ENCODE measurements around the gene TMEM86A. TPM values are rescaled to one million over a fixed set of nuclear protein-coding genes. Genes with fewer than 3 reads are reported as not detected.

Gene TMEM86A
- total and polyA plus RNA-seq, 2 of the 13 experiments (the other 11 are each of a cell fraction or from before 2014, with no cell fraction given) = 0.03 to 0.07 TPM

DNA sequence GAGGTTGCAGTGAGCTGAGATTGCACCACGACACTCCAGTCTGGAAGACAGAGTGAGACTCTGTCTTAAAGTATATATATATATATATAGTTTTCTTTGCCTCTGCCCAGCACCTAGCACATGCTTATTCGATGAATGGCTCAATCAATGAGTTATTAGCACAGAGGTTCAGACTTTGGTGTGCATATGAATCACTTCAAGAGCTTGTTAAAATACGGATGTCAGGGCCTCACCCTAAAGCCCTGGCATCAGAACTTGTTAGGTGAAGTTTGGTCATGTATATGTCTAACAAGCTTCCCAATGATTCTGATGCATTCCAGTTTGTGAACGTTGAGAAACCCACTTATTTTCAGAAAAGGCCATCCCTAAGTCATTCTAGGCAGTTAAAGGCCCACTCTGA is 21.8 kb upstream of the TMEM86A start:
- H3K27ac ChIP-seq (ENCODE audit: extremely low read length, insufficient read depth, low read length) = no peak overlapping the region
- intact Hi-C loops (cut with micrococcal nuclease; ENCODE audit: unreplicated experiment) = no loop called here
- no TSS peak for BruUV-seq (replicated peaks)
- H3K9ac ChIP-seq (ENCODE audit: insufficient read depth, low read depth, low read length) = no peak overlapping the region
- no peaks in the 10 kb centered on the region for H3K36me3 ChIP-seq (replicated peaks in 1 of 2; ENCODE audit: control insufficient read depth in 1 of 2, insufficient read depth in 2 of 2, low read length in 2 of 2)
- H3K27me3 ChIP-seq (ENCODE audit: control insufficient read depth in 1 of 2, insufficient read depth in 2 of 2, low read length in 2 of 2) = no peaks in the 10 kb centered on the region; a peak in 1 of 5 replicates
- no peak overlapping the region for H3K4me2 ChIP-seq (ENCODE audit: low read depth, low read length)
- no peak overlapping the region for H2AFZ ChIP-seq (ENCODE audit: low read length)
- H4K20me1 ChIP-seq (ENCODE audit: insufficient read depth, low read length) = no peaks in the 10 kb centered on the region
- in situ Hi-C loops (cut with HindIII; ENCODE audit: extremely low pct_ligation_motif_present, low pct_unique_long_range_greater_than_20kb) = no loop called here
- FAIRE-seq = no peak
- peaks cover 16% of the 10 kb centered on the region for H3K4me1 ChIP-seq (ENCODE audit: insufficient read depth, low read length)
- WGBS (ENCODE audit: low lambda C conversion rate) = 32% methylated on average over 4 of the region's 4 CpGs
- ChIA-PET CTCF (ENCODE audit: low intra/inter-chr PET ratio, low total read pairs) (no interaction called here), POLR2A (no interaction called here)
- TF ChIP-seq, protein P1, sequence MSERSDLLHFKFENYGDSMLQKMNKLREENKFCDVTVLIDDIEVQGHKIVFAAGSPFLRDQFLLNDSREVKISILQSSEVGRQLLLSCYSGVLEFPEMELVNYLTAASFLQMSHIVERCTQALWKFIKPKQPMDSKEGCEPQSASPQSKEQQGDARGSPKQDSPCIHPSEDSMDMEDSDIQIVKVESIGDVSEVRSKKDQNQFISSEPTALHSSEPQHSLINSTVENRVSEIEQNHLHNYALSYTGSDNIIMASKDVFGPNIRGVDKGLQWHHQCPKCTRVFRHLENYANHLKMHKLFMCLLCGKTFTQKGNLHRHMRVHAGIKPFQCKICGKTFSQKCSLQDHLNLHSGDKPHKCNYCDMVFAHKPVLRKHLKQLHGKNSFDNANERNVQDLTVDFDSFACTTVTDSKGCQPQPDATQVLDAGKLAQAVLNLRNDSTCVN (CRISPR knock-in tag; IDR thresholded peaks at IDR 0.05; ENCODE audit: borderline replicate concordance) = no peak
- TF ChIP-seq ZNF501 (CRISPR knock-in tag; IDR thresholded peaks at IDR 0.05) (no peak), FOSL1 (CRISPR knock-in tag; IDR thresholded peaks at IDR 0.05; ENCODE audit: borderline replicate concordance) (no peak), ETV6 (CRISPR knock-in tag; conservative IDR thresholded peaks at IDR 0.05) (no peak), ELF1 (CRISPR knock-in tag; IDR thresholded peaks at IDR 0.05) (no peak), HOXA7 (CRISPR knock-in tag; IDR thresholded peaks at IDR 0.05) (no peak), ZNF547 (CRISPR knock-in tag; IDR thresholded peaks at IDR 0.05) (no peak), KAT7 (CRISPR knock-in tag; IDR thresholded peaks at IDR 0.05; ENCODE audit: borderline replicate concordance) (no peak), ZNF709 (CRISPR knock-in tag; IDR thresholded peaks at IDR 0.05) (no peak), SPEN (CRISPR knock-in tag; IDR thresholded peaks at IDR 0.05; ENCODE audit: low read depth) (no peak), RARG (CRISPR knock-in tag; IDR thresholded peaks at IDR 0.05; ENCODE audit: low read depth) (no peak)
- no peak for ATAC-seq
- no peaks in the 10 kb centered on the region for H3K79me2 ChIP-seq (ENCODE audit: insufficient read depth, low read length)
- no peak overlapping the region for H3K4me3 ChIP-seq (replicated peaks in 1 of 3; ENCODE audit: insufficient read depth in 1 of 3, low read depth in 2 of 3, low read length in 3 of 3)
- no peak for DNase-seq (ENCODE audit: low spot score)
- H3K9me3 ChIP-seq (ENCODE audit: low read length) = no peaks in the 10 kb centered on the region
